HG03521 (cell line): ENCODE results near the gene ACOT7.

Source experiments
- ATAC-seq: cut with Tn5 transposase; IDR thresholded peaks from one replicate; pipeline ENCODE4 v1.9.1; 2021; ENCODE audit warnings: mild to moderate bottlenecking, moderate library complexity; ENCODE audit not compliant: unreplicated experiment

Gene ACOT7

DNA sequence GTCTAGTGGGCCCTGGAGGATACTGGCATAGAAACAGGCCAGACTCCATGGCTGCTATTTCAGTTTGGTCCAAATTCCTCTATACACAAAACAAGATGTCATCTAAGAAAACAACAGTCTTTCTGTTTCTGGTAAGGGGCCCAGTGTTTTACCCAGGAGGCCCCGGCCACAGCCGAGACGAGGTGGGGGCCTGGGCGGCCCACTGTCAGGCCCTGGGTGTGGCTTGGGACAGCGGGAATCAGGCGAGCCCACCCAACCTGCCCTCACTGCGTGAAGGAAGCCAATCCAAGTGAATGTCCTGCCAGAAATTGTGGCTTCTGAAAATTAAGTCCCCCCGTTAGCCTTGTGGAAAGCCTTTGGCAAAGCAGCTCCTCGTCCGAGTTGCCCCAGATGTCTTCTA lies 101.5 kb downstream of the ACOT7 start:
- ATAC-seq, result no peak

DNA sequence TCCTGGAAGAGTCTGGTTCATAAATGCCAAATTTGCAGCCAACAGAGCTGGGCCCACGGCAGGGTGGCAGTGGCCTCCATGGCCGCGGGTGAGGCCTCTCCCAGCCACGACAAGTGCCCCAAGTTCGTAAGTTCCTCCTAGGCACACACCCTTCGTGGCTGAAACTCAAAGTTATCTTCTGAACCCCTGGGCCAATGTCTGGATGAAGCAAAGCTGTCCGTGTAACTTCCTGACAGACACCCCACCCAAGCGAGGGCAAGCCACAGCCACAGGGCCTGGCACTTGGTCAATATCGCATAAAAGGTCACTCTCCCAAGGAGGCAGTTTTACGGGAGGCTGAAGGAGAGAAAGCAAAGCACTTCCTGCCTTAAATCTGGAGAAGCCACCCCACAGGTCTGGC lies 104.9 kb downstream of the ACOT7 start:
- ATAC-seq, result no peak

DNA sequence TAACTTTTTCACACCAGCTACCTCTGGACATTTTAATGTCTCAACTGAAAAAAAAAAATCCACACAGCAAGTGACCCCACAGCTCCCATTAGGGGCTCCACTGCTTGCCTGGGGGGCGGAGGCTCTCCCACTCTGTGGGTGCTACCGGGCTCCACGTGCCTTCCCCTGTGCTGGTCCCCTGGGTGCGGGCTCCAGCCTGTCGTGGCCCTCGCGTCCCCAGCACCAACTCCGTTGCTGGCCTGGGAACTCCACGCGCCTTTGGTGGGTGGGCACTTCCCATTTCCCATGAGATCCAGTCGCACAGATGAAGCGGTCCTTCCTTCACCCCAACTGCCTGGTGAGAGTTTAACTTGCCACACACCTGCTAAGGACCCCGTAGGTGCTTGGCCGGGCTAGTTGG lies 105.5 kb downstream of the ACOT7 start:
- ATAC-seq, result no peak

DNA sequence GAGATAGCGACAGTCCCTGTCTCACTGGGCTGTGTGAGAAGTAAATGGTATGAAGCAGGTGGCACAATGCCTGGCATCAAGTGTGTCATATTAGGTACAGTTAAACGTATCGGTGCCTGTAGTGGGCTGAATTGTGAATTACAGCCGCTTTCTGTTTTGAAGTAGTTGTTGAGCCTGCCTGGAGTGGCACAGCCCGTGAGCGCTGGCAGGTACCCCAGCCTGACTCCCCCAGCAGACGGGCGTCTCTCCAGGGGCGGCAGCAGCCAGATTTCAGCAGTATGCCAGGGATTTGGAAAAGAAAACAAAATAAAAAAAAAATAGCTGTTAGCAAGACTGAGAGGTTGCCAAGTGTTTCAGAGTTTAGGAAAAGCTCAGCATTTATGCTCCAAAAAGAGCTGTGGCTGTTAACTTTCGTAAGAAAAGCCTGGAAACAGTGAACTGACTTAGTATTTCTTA lies 106.1 kb downstream of the ACOT7 start:
- ATAC-seq, result no peak

DNA sequence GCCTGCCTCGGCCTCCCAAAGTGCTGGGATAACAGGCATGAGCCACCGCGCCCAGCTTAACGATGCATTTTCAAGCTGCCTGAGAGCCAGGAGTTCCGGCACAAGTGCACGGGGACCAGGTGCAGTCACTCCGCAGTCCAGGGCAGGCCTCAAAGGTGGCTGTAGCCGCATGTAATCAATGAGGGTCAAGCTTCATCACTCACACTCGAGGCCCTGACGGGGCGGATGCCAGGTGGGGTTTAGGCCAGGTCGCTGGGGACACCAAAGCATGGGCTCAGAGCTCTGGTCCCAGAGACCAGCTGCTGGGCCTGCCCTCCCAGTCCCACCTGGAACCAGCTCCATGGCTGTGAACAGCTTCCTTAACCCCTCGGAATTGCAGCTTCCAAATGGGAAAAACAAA lies 106.5 kb downstream of the ACOT7 start:
- no peak for ATAC-seq

DNA sequence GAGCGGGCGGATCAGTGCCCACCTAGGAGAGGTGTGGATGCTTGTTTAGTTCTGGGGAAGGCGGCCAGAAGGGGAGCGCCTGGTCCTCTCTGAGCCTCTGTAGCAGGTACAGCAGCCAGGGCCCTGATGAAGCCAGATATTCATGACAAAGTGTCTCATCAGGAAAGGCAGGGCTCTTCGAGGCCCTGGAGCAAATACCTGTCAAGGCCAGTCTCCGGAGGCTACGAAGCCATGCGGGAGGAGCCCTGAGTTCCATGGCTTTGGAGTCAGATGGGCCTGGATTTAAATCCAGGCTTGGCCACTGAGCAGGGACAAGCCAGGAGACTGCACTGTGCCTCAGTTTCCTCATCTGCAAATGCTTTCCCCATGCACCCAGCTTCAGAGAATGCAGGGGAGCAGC lies 107.3 kb downstream of the ACOT7 start:
- ATAC-seq, result no peak

DNA sequence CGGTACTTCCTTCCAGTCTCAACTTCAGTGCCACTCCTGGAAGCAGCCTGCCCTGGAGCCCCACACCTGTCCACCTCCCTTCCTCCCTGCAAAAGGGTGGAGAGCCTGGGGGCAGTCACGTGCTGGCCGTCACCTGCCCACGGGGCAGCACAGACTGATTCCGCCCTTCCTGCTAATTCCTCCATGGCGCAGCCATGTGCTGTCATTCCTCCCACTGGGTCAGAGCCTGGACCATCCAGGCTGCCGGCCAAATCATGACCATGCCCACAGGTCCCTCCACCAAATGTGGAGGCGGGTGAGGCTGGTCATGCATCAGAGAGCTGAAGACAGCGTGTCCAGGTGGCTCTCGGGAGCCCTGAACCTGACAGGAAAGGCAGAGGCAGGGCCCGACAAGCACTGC lies 108.2 kb downstream of the ACOT7 start:
- ATAC-seq, result no peak

DNA sequence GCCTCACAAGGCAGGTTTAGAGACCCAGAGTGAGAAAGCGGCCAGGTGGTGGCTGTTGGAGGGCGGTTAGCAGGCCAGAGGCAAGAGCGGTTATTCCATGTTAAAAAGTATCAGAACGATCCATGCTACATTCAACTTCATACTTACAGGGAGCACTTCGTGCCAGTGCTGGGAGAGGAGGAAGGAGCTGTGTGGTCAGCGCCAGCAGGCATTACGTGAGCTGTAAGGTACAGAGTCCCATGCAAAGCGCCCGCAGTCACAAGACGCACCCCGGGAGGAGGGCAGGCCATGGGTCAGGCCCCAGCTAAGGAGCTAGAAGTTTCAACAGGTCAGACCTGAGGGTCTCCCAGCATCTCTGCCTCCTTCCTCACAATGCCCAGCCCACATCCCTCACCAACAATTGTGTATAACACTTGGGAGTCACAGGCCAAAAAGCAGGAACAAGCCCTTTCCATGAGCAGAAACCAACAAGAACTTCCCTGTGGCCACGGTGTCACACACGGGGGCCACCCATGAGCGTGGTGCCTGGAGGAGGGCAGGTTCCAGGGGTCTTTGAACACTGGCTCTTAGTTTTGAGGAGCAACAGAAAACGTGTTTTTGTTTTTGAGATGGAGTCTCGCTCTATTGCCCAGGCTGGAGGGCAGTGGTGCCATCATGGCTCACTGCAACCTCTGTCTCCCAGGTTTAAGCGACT lies 110.8 kb downstream of the ACOT7 start:
- no peak for ATAC-seq

DNA sequence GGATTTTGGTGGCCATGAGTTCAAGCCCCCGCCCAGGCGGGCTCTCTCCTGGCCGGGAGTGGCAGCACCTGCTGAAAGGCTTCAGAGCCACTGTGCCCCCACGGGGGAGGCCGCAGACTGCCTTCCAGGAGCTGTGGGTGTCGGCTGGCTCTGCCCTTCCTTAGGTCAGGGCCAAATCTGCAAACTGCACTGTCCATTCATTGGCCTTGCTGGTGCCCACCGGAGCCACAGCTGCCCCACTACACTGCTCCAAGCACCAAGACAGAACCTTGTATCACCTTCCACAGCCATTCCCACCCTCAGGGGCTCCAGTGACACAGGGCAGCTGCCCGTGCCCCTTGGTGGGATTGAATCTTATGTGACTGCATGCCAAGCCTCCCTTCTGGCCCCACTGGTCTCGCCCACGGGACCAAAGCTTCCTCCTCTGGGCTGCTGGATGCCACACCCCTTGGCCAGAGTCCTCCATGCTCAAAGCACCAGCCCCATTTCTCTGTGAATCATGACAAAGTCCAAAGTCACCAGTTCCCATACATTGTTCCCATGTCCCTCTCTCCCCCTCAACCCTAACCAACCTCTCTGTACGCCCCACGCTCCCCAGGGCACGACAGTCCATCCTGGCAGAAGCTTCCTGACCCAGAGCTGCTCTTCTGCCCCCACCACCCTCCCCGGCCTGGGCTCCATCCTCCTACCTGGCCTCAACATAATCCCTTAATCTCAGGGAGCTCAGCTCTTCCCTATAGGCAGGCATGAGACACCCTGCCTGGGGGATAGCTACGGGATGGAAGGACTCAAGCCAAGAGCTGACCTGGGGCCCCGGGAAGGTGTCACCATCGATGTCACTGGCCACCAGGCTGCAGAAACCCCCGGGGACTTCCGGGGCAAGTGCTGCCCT lies 111.8 kb downstream of the ACOT7 start:
- no peak for ATAC-seq

DNA sequence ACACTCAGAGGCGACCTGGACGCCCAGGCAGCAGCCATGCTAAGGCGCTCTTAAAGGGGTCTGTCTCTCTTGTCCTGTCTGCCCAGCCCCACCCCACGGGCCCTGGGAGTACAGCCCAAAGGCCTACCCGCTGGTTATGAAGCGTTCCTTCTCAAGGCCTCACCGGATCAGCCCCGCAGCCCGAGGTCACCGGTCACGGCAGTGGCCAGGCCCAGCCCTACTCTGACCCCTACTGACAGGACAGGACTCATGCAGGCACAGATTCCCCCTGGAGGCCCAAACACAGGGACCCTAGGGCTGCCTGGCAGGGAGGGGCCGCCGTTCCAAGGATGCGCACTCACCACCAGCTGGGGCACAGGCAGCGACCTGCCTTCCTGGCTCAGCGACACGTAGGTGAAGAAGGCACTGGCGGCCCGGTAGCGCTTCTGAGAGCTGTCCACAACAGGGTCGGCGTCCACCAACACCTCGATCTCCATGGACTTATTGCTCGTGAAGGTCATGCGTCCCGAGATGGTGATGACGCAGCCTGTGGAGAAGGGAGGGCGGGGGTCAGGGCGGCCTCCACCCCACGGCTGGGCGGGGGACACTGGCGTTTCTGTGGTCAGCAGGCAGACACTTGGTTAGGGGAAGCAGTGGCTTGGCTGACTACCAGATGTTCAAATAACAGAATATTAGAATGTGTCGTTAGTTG lies 112.7 kb downstream of the ACOT7 start:
- no peak for ATAC-seq

DNA sequence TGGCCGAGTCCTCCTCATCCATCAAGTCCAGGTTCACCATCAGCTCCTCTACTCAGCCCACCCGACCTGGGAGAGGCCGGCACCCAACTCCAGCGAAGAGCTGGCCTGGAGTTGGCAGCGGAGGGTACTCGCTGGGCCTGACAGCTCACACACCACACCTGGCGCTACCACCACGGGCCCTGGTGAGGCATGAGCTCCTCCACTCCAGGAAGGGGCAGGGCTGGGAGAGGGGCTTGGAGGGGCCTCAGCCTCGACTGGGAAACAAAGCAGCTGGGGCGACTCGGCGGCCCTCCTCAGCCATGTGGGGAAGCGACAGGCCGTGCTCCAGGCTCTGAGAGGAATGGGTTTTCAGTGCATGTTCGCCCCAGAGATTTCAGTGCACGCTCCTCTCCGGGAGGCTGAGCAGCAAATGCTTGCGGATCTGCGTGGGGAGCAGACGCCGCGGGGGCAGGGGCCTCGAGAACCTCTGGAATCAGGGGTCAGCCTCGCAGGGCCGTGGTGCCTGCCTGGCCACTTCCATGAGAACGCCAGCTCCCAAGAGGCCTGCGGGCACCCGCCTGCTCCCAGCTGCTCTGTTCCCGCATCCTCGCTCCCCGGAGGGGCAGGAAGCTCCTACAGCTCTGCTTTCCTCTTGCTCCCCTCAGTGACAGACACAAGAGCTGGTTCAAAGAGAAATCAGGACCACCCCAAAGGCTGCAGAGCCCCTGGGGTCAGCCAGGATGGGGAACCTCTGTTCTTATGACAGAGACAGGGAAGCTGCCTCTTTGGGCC lies 113.8 kb downstream of the ACOT7 start:
- ATAC-seq, result no peak

DNA sequence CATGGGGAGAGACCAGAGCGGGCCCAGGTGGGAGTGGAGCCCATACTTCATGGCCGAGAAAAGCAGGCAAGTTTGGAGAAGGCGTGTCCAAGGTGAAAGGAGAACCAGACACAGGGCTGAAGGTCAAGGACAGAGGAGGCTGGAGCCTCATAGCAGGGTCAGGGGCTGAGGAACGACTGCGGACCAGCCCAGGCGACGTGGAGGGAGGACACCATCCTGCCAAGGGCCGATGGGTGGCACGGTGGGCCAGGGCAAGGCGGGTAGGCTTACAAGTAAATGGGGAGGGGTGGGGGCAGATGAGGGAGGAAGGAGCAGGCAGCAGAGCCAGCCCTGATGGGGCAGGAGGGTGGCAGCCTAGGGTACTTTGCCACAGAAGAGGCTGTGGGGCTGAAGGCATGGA lies 114.5 kb downstream of the ACOT7 start:
- ATAC-seq, result no peak

DNA sequence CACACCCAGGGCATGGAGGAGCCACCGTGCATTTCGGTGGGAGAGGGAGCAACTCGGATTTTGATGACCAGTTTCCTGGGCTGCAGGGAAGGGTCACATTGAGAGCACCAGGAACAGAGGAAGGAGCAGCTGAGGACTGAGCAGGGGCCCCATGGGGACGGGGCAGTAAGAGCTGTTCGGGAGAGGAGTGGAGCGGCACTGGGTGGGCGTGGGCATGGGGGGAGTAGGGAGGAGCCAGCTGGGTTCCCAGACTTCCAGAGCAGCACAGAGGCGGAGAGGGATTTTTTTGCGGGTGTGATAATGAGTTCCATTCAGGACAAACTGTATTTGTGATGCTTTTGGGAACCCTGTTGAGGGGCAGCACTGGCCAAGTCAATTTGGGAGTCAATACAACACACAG lies 115.3 kb downstream of the ACOT7 start:
- no peak for ATAC-seq

DNA sequence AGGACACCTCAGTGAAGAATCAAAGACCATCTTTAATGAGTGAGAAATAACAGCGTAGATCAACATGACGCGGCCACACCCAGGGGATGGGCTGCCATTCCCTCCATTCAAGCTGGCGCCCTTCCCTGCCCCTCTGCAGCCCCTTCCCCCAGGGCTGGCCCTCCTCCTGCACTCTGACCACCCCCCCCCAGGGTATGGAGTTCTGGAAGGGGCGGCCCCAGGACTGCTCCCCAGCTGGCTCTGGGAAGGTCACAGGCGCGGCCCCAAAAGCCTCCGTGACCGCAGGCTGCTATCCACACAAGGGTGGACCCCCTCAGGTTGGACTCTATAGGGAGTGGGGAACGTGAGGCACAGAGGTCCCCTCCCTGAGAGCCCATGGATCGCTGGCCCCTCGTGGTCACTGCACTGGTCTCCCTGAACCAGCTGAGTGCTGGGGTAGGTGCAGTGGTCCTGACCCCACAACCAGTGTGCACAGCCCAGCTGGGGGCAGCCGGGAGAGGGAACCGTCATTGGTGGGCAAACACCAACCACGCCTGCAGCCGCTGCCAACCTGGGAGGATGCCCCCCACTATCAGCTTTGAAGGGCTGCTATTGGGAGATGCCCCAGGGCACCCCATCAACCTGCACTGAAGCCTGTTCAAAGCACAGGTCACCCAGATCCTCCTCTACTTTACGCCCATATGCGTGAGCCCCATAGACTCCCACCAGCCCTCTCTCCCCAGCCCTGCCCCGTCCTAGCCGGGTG lies 116.6 kb downstream of the ACOT7 start:
- no peak for ATAC-seq

DNA sequence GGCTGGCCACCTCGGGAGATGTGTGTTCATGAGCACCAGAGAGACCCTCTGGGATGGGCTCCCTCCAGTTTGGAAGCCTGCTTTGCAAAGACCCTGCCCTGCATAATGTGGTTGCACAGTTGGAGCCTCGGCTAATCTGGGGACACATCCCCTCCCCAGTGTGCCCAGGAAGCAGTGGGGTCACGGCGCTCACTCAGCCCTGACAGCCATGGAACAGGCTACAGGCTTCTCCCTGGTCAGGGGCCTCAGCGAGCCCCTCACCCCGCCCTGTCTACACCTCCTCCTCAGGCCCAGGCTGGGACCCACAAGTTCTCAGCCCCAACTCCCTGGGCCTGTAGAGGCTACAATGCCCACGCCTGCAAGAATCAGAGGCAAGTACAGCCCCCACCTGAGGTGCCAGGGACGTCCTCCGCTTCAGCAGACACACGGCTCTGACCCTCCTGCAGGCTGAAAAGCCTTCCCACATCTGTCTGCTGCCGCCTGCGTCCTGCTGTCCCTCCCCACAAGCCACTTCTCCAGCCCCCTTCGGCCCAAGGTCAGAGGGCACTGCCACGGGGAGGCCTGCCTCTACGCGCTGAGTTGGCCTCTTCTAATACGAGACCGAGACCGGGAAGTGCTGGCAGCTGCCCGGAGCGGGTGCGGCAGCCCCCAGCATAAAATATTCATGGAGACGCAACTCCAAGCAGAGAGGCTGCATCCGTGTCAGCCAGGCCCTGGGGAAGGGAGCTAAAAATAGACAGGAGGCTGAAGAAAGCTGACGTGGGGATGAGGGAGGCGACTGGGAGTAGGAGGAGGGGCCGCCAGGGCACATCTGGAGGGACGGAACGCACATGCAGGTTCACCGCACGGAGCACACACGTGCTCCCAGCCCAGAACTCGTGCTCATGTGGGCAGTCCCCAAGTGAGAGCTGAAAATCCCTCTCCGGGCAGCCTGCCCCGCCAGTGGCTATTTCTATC lies 117.5 kb downstream of the ACOT7 start:
- ATAC-seq, result no peak

DNA sequence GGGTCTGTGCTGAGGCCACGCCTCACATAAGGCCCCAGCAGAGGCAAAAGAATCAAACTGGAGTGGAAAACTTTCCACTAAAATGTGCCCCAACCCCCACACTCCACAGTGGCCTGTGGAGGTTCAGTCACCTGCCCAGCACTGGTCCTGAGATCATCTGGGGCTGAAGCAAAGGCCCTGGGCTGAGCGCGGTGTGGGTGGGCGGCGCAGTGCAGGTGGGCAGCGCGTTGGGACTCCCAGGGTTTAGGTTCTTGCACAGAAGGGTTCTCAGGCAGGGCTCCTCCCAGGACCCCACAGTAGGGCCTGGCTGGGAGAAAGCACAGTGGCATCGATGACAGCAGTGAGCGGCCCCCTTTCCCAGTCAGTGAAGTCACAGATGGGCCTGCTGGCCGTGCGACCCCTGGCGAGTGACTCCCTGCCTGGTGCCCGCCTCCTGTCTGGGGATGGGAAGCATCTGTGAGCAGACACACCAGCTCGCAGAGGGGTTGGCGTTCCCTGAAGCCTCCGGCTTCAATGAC lies 118.9 kb downstream of the ACOT7 start:
- no peak for ATAC-seq

DNA sequence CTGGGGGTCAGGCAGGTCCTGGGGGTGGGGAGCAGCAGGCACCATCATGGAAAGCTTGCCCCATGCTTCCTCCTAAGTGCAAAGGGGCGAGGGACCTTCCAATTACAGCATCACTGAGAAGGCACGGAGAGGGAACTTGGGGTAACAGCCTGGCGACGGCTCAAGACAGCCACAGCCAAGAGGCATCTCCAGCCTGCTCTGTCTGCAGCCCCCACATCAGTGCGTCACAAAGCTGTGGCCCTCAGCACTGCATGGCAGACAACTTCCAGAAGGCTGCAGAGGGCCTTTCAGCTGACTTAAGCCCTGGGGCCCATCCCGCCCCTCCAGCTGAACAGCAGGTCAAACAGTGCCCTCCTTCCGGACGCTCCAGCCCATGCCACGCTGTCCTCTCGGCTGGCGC lies 119.5 kb downstream of the ACOT7 start:
- ATAC-seq, result no peak

DNA sequence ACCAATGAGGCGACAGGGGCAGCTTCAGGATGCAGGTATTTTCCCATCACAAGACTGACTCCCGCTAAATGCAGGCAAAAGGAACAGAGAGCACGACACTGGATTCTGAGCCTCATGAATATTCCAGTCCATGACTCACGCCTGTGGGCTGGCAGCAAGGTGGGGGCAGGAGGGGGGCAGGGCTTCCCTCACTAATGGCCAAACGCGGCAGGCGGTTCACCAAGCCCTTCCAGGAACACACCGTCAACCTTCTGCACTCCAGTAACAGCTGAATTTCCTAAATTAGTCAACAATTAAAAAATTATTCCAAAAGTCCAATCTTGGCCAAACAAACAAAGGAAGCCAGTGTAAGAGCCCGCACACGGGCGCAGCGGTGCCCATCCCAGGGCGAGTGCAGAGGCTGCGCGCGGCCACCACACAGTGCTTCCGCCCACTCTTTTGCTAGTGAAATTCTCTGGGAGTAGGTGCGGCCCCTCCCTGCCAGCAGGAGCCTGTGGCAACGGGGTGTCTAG lies 120.1 kb downstream of the ACOT7 start:
- ATAC-seq, result no peak

DNA sequence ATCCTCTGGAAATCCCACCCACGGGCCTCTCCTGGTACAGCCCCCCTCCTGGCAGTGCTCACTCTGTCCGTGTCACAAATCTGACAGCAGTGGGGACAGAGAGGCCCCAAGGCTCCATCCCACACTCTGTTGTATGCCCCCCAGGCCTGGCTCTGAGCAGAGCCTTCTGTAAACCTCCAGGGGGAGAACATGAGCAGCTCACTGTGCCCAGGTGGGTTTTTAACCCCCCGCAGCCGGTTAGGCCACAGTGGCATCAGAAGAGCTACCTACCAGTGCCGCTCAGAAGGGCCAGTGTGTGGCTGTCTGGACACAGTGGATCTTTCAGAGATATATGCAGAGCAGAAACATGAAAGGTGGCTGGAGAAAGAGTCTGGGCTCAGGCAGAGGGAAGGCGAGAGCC lies 120.7 kb downstream of the ACOT7 start:
- no peak for ATAC-seq
